ENCODE measurements around the gene BCL2L11.

- TF ChIP-seq EZH2phosphoT487 (IDR thresholded peaks at IDR 0.05; ENCODE audit: low read depth) (no peak), CTCF (IDR thresholded peaks at IDR 0.05; ENCODE audit: low read depth, low read length) (no peak)
Observed at GRCh38 chr2:111194835-111195621, 74.3 kb downstream of the BCL2L11 start.
